OCI-LY3 (cell line): ENCODE data around the gene THRB.

ENCODE experiments used
- CTCF ChIP-seq: fragments of 200-600, 300-600 bp; sonication (generic); IDR thresholded peaks from 2 replicates; pipeline ENCODE4 v1.5.1; 2014; ENCODE audit warnings: antibody characterized with exemption, low read length, low read depth
- EZH2phosphoT487 ChIP-seq: fragments of 200-600 bp; shearing (Covaris generic); IDR thresholded peaks from 2 replicates; pipeline ENCODE4 v1.6.1; 2018; ENCODE audit warnings: antibody characterized with exemption, mixed run types, low read depth

GRCh38 chr3:24480497-24480896 is 14.2 kb downstream of the THRB start:
- TF ChIP-seq CTCF, result no peak
- no peak for TF ChIP-seq EZH2phosphoT487
